DOHH2 (cell line): ENCODE results near the gene CENPW.

Experiments used
- H3F3A ChIP-seq: fragments of 200-600 bp; sonication (generic), shearing (Covaris generic); 2 replicates; pipeline ENCODE4 v1.6.0; 2016; ENCODE audit warnings: antibody characterized with exemption, mild to moderate bottlenecking; ENCODE audit not compliant: control insufficient read depth, insufficient read depth
- H3K27ac ChIP-seq: fragments of 200-600 bp; sonication (generic); 2 replicates; pipeline ENCODE4 v1.5.1; 2014; ENCODE audit warnings: low read depth, mild to moderate bottlenecking, low read length, moderate library complexity
- H3K27me3 ChIP-seq: fragments of 200-600 bp; sonication (generic); 2 replicates; pipeline ENCODE4 v1.6.1; 2014; ENCODE audit warnings: mild to moderate bottlenecking, low read length, mixed read lengths; ENCODE audit not compliant: control insufficient read depth
- H3K36me3 ChIP-seq: fragments of 200-600 bp; sonication (generic); 2 replicates; pipeline ENCODE4 v1.6.1; 2014; ENCODE audit warnings: mild to moderate bottlenecking, low read length, moderate library complexity, mixed read lengths; ENCODE audit not compliant: control insufficient read depth
- H3K4me1 ChIP-seq: fragments of 200-600 bp; sonication (generic); 2 replicates; pipeline ENCODE4 v1.6.1; 2014; ENCODE audit warnings: mild to moderate bottlenecking, low read length, mixed read lengths; ENCODE audit not compliant: control insufficient read depth
- H3K4me2 ChIP-seq: fragments of 200-600 bp; sonication (generic); 2 replicates; pipeline ENCODE4 v1.6.0; 2014; ENCODE audit warnings: mild to moderate bottlenecking, low read length, moderate library complexity
- H3K4me3 ChIP-seq: fragments of 200-600 bp; sonication (generic); 2 replicates; pipeline ENCODE4 v1.5.1; 2014; ENCODE audit warnings: mild to moderate bottlenecking, low read length, mixed read lengths
- H3K79me2 ChIP-seq: fragments of 200-600 bp; sonication (generic); 2 replicates; pipeline ENCODE4 v1.6.1; 2014; ENCODE audit warnings: mild to moderate bottlenecking, low read length, mixed read lengths; ENCODE audit not compliant: control insufficient read depth
- H3K9me2 ChIP-seq: fragments of 200-600 bp; sonication (generic); replicated peaks from 2 replicates; pipeline ENCODE4 v1.6.1; 2014; ENCODE audit warnings: mild to moderate bottlenecking, low read length, mixed read lengths; ENCODE audit not compliant: control insufficient read depth
- H3K9me3 ChIP-seq: fragments of 200-600 bp; sonication (generic); 2 replicates; pipeline ENCODE4 v1.6.1; 2014; ENCODE audit warnings: antibody characterized with exemption, low read length, mixed read lengths; ENCODE audit not compliant: control insufficient read depth, insufficient read depth
- H4K20me1 ChIP-seq: fragments of 200-600 bp; sonication (generic); 2 replicates; pipeline ENCODE4 v1.6.0; 2014; ENCODE audit warnings: low read depth, mild to moderate bottlenecking, antibody characterized with exemption, low read length, moderate library complexity; ENCODE audit not compliant: control insufficient read depth, insufficient read depth
- EZH2phosphoT487 ChIP-seq: fragments of 200-600 bp; sonication (generic); IDR thresholded peaks from 2 replicates; pipeline ENCODE4 v1.6.1; 2017; ENCODE audit warnings: borderline replicate concordance, mild to moderate bottlenecking, antibody characterized with exemption, low read length, moderate library complexity, mixed read lengths
- TF ChIP-seq, protein P1 (sequence below): fragments of 200-600 bp; sonication (generic); IDR thresholded peaks from one replicate; pipeline ENCODE4 v1.5.1; 2014; ENCODE audit warnings: antibody characterized with exemption, mild to moderate bottlenecking, low read depth, low read length; ENCODE audit not compliant: poor library complexity, severe bottlenecking

The CENPW gene

GRCh38 chr6:126333729-126334128 is 6.2 kb upstream of the CENPW start:
- no peaks in the 10 kb centered on the region for H3K9me2 ChIP-seq
- no peak for TF ChIP-seq EZH2phosphoT487
- TF ChIP-seq, protein P1, sequence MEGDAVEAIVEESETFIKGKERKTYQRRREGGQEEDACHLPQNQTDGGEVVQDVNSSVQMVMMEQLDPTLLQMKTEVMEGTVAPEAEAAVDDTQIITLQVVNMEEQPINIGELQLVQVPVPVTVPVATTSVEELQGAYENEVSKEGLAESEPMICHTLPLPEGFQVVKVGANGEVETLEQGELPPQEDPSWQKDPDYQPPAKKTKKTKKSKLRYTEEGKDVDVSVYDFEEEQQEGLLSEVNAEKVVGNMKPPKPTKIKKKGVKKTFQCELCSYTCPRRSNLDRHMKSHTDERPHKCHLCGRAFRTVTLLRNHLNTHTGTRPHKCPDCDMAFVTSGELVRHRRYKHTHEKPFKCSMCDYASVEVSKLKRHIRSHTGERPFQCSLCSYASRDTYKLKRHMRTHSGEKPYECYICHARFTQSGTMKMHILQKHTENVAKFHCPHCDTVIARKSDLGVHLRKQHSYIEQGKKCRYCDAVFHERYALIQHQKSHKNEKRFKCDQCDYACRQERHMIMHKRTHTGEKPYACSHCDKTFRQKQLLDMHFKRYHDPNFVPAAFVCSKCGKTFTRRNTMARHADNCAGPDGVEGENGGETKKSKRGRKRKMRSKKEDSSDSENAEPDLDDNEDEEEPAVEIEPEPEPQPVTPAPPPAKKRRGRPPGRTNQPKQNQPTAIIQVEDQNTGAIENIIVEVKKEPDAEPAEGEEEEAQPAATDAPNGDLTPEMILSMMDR = no peak
- peaks cover 5% of the 10 kb centered on the region; the same call in 1 of the 2 replicates for H3K27me3 ChIP-seq

GRCh38 chr6:126335210-126335609 is 4.7 kb upstream of the CENPW start:
- TF ChIP-seq, protein P1 = no peak
- H3K4me2 ChIP-seq = no peak overlapping the region
- no peaks in the 10 kb centered on the region for H3K79me2 ChIP-seq
- no peaks in the 10 kb centered on the region for H4K20me1 ChIP-seq
- H3K27me3 ChIP-seq = peaks cover 5% of the 10 kb centered on the region; the same call in 1 of the 2 replicates
- no peaks in the 10 kb centered on the region for H3K4me1 ChIP-seq
- H3K36me3 ChIP-seq = no peaks in the 10 kb centered on the region; the same call in 1 of the 2 replicates
- no peak overlapping the region for H3K27ac ChIP-seq
- no peaks in the 10 kb centered on the region for H3K9me3 ChIP-seq
- H3K9me2 ChIP-seq = no peaks in the 10 kb centered on the region
- H3K4me3 ChIP-seq = no peak overlapping the region
- no peaks in the 10 kb centered on the region for H3F3A ChIP-seq

More at GRCh38 chr6:126333729-126334128, 6.2 kb upstream of the CENPW start:
- Histone ChIP-seq H3K79me2 (no peaks in the 10 kb centered on the region), H3K4me2 (no peak overlapping the region), H3K27ac (no peak overlapping the region), H3F3A (no peaks in the 10 kb centered on the region), H3K9me3 (no peaks in the 10 kb centered on the region), H4K20me1 (no peaks in the 10 kb centered on the region), H3K4me1 (no peaks in the 10 kb centered on the region), H3K4me3 (no peak overlapping the region), H3K36me3 (no peaks in the 10 kb centered on the region)

DNA sequence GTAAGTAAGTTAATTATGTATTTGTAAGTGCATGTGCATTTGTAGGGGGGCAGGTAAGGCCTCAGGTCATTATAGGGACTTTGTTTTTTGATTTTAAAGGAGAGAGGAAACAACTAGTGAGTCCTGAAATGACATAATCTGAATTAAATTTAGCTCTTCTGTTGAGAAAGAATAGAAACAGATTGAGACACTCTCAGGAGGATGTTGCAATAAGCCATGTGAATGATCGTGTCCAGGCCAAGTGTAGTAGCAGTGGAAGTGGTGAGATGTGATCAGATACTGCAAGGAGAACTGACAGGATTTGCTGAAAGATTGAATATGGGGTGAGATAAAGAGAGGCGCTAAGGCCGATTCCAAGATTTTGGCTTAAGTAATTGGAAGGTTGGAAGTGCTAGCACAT is 2.6 kb upstream of the CENPW start:
- TF ChIP-seq, protein P1 = no peak
- TF ChIP-seq EZH2phosphoT487 = no peak

More for the DNA sequence above, 2.6 kb upstream of the CENPW start:
- H3K4me3 ChIP-seq = no peak overlapping the region
- H3K9me2 ChIP-seq = no peaks in the 10 kb centered on the region
- peaks cover 5% of the 10 kb centered on the region; the same call in 1 of the 2 replicates for H3K27me3 ChIP-seq
- H3K9me3 ChIP-seq = no peaks in the 10 kb centered on the region
- H3K36me3 ChIP-seq = no peaks in the 10 kb centered on the region; the same call in 1 of the 2 replicates
- no peaks in the 10 kb centered on the region for H4K20me1 ChIP-seq
- peaks cover 21% of the 10 kb centered on the region for H3K79me2 ChIP-seq
- no peak overlapping the region for H3K4me2 ChIP-seq
- no peak overlapping the region for H3K27ac ChIP-seq
- peaks cover 16% of the 10 kb centered on the region for H3K4me1 ChIP-seq
- H3F3A ChIP-seq = no peaks in the 10 kb centered on the region
